ENCODE data around the gene RIN3.

RIN3 gene

GRCh38 chr14:92655419-92656201, 142.0 kb downstream of the RIN3 start:
- TF ChIP-seq CTCF (conservative IDR thresholded peaks at IDR 0.05; ENCODE audit: control insufficient read depth, insufficient read depth, low read depth, low read length) = no peak
- H3K4me3 ChIP-seq (ENCODE audit: control insufficient read depth, low read depth, low read length) = no peak overlapping the region
- DNase-seq (ENCODE audit: low read depth) = peak; percentile 71

- no peak for DNase-seq (ENCODE audit: low read depth)
These were observed 142.9 kb downstream of the RIN3 start for GRCh38 chr14:92656306-92657081.

GRCh38 chr14:92657457-92658142, 144.0 kb downstream of the RIN3 start:
- H3K4me3 ChIP-seq (ENCODE audit: control insufficient read depth, low read depth, low read length) = no peak overlapping the region
- no peak for DNase-seq (ENCODE audit: low read depth)
- no peak for TF ChIP-seq CTCF (conservative IDR thresholded peaks at IDR 0.05; ENCODE audit: control insufficient read depth, insufficient read depth, low read depth, low read length)

More at GRCh38 chr14:92656306-92657081, 142.9 kb downstream of the RIN3 start:
- H3K4me3 ChIP-seq (ENCODE audit: control insufficient read depth, low read depth, low read length) = no peak overlapping the region
- TF ChIP-seq CTCF (conservative IDR thresholded peaks at IDR 0.05; ENCODE audit: control insufficient read depth, insufficient read depth, low read depth, low read length) = peak; percentile 18

- no peak for DNase-seq (ENCODE audit: low read depth)
- H3K4me3 ChIP-seq (ENCODE audit: control insufficient read depth, low read depth, low read length) = no peak overlapping the region
- no peak for TF ChIP-seq CTCF (conservative IDR thresholded peaks at IDR 0.05; ENCODE audit: control insufficient read depth, insufficient read depth, low read depth, low read length)
These were observed 144.6 kb downstream of the RIN3 start for GRCh38 chr14:92658160-92658559.

- H3K4me3 ChIP-seq (ENCODE audit: control insufficient read depth, low read depth, low read length) = no peak overlapping the region
- TF ChIP-seq CTCF (conservative IDR thresholded peaks at IDR 0.05; ENCODE audit: control insufficient read depth, insufficient read depth, low read depth, low read length) = no peak
- DNase-seq (ENCODE audit: low read depth) = peak; percentile 46
These were observed 145.1 kb downstream of the RIN3 start for GRCh38 chr14:92658684-92659083.

- H3K4me3 ChIP-seq (ENCODE audit: control insufficient read depth, low read depth, low read length) = no peak overlapping the region
- no peak for TF ChIP-seq CTCF (conservative IDR thresholded peaks at IDR 0.05; ENCODE audit: control insufficient read depth, insufficient read depth, low read depth, low read length)
- peak; percentile 66 for DNase-seq (ENCODE audit: low read depth)
These were observed 146.4 kb downstream of the RIN3 start for GRCh38 chr14:92659765-92660561.

Measured in fibroblast of mammary gland (primary cell).